T47D (cell line): ENCODE data around the gene PRPF6.

ENCODE experiments used
- DNase-seq, 2 experiments: peaks; one replicate each; pipeline versions ENCODE4 v3.0.0 to v3.0.0-alpha.2; 2011 to 2012; ENCODE audit warnings: low read depth in 1 of 2, low spot score in 1 of 2
- JUND ChIP-seq: IDR thresholded peaks from 2 replicates; pipeline ENCODE4 v1.6.1; 2012; ENCODE audit warnings: low read depth
- in situ Hi-C: cut with HindIII; loops from 2 replicates; pipeline ENCODE4 v1.10.0; 2016; ENCODE audit warnings: low sequenced_read_pairs, low pct_unique_long_range_greater_than_20kb

The PRPF6 gene

GRCh38 chr20:64044484-64045247, 63.7 kb downstream of the PRPF6 start:
- peak; percentile 81 to 86 for DNase-seq
- in situ Hi-C loops, result no loop called here
- TF ChIP-seq JUND, result no peak

- peak in 1 of 2 experiments; percentile 76 for DNase-seq
- in situ Hi-C loops, result no loop called here
- no peak for TF ChIP-seq JUND
Observed at GRCh38 chr20:64045346-64046011, 64.5 kb downstream of the PRPF6 start.

GRCh38 chr20:64047046-64047389, 66.1 kb downstream of the PRPF6 start:
- DNase-seq, result no peak
- TF ChIP-seq JUND, result no peak
- in situ Hi-C loops, result no loop called here

GRCh38 chr20:64047968-64048401, 67.1 kb downstream of the PRPF6 start:
- in situ Hi-C loops, result no loop called here
- no peak for TF ChIP-seq JUND
- no peak for DNase-seq

- in situ Hi-C loops, result no loop called here
- DNase-seq, result no peak
- no peak for TF ChIP-seq JUND
Observed at GRCh38 chr20:64048402-64049044, 67.6 kb downstream of the PRPF6 start.

GRCh38 chr20:64049060-64049877, 68.3 kb downstream of the PRPF6 start, which contains the start of gene SOX18:
TSS of gene SOX18 (minus strand) at chr20:64049639. CDS start at chr20:64049516, 123 bp downstream.
- in situ Hi-C loops, result no loop called here
- peak; percentile 60 to 68 for DNase-seq
- no peak for TF ChIP-seq JUND

GRCh38 chr20:64049878-64050260, 68.9 kb downstream of the PRPF6 start:
- no peak for TF ChIP-seq JUND
- DNase-seq, result no peak
- in situ Hi-C loops, result no loop called here

GRCh38 chr20:64050261-64051032, 69.5 kb downstream of the PRPF6 start:
- in situ Hi-C loops, result no loop called here
- no peak for TF ChIP-seq JUND
- no peak for DNase-seq

GRCh38 chr20:64051033-64051452, 70.1 kb downstream of the PRPF6 start:
- no peak for DNase-seq
- in situ Hi-C loops, result no loop called here
- TF ChIP-seq JUND, result no peak

- in situ Hi-C loops, result no loop called here
- DNase-seq, result no peak
- TF ChIP-seq JUND, result no peak
Observed at GRCh38 chr20:64051561-64052325, 70.8 kb downstream of the PRPF6 start.

- no peak for DNase-seq
- TF ChIP-seq JUND, result no peak
- in situ Hi-C loops, result no loop called here
Observed at GRCh38 chr20:64052326-64052722, 71.4 kb downstream of the PRPF6 start.
